Bronchial epithelial cell (primary cell): ENCODE data around the gene SDR39U1. TPM values are rescaled to one million over a fixed set of nuclear protein-coding genes. Genes with fewer than 3 reads are reported as not detected.

Experiments used
- DNase-seq: peaks from one replicate; pipeline ENCODE4 v3.0.0-alpha.2; 2010; ENCODE audit warnings: low read depth
- FAIRE-seq: peaks from 2 replicates; lab custom pipeline; 2011; peaks lifted over from hg19 to GRCh38; lab: Jason Lieb, UNC
- H3K27me3 ChIP-seq: 2 replicates; pipeline ENCODE4 v1.5.1; 2011; ENCODE audit warnings: low read length; ENCODE audit not compliant: control insufficient read depth, insufficient read depth
- H3K36me3 ChIP-seq: 2 replicates; pipeline ENCODE4 v1.5.1; 2011; ENCODE audit warnings: low read length; ENCODE audit not compliant: control insufficient read depth, insufficient read depth
- H3K4me3 ChIP-seq: 2 replicates; pipeline ENCODE4 v1.5.1; 2011; ENCODE audit warnings: mild to moderate bottlenecking, low read depth, low read length, control low read depth
- total RNA-seq: library from RNA; depleted of rRNA; stranded (reverse); fragments of >200 nt; gene quantifications from 2 replicates; pipeline ENCODE4 v1.2.1, GENCODE V29; 2014
- TF ChIP-seq, protein P1 (sequence below): IDR thresholded peaks from 2 replicates; pipeline ENCODE4 v1.5.1; 2011; ENCODE audit warnings: mild to moderate bottlenecking, moderate library complexity, low read length, control low read depth, inconsistent platforms; ENCODE audit not compliant: insufficient read depth, severe bottlenecking

Gene SDR39U1
- total RNA-seq, 1 donor from 2014 or later = 8.2 TPM

DNA sequence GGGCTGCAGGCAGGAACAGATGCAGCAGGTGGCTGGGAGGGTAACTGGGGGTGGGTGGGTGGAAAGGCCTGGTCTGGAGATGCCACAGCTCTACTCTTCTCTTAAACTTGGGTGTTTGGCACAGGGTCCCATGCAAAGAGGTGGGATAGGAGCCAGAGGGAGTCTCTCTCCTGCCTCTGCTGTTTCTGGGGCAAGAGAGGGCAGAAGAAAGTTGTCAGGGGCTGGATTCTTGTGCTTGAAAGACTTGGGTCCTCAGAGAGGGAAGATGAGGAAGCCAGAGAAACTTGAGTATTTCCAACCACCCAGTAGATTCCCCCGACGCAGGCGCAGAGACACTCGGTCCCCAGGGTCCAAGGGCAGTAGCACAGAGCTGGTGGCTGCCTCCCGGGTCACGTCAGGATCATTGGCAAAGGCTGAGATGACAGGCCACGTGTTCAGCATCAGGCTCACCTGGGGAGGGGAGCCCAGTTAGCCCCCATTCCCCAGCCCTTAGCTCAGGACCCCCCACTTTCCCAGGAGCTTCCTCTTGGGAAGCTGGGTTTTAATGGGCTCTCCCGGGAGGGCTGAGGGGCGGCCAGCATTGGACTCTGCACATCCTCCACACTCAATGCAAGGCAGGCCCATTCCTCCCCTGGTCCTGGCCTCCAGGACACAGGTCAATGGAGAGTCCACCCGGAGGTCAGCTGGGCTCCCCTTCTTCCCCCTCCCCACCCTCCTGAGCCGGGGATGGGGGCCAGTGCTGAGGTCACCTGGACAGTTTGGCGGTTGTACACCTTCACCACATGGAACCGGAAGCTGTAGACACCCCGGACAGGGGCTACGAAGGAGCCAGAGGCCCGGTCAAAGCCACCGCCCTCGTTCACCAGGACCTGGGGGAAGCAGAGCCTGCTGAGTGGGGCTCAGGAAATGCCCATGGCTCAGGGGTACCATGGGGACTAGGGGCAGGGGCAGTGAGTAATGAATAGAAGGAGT is 14.8 kb downstream of the SDR39U1 start:
- H3K27me3 ChIP-seq = no peaks in the 10 kb centered on the region
- H3K4me3 ChIP-seq = no peak overlapping the region
- TF ChIP-seq, protein P1, sequence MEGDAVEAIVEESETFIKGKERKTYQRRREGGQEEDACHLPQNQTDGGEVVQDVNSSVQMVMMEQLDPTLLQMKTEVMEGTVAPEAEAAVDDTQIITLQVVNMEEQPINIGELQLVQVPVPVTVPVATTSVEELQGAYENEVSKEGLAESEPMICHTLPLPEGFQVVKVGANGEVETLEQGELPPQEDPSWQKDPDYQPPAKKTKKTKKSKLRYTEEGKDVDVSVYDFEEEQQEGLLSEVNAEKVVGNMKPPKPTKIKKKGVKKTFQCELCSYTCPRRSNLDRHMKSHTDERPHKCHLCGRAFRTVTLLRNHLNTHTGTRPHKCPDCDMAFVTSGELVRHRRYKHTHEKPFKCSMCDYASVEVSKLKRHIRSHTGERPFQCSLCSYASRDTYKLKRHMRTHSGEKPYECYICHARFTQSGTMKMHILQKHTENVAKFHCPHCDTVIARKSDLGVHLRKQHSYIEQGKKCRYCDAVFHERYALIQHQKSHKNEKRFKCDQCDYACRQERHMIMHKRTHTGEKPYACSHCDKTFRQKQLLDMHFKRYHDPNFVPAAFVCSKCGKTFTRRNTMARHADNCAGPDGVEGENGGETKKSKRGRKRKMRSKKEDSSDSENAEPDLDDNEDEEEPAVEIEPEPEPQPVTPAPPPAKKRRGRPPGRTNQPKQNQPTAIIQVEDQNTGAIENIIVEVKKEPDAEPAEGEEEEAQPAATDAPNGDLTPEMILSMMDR = no peak
- DNase-seq (no peak), FAIRE-seq (no peak)
- H3K36me3 ChIP-seq = peaks cover 13% of the 10 kb centered on the region

DNA sequence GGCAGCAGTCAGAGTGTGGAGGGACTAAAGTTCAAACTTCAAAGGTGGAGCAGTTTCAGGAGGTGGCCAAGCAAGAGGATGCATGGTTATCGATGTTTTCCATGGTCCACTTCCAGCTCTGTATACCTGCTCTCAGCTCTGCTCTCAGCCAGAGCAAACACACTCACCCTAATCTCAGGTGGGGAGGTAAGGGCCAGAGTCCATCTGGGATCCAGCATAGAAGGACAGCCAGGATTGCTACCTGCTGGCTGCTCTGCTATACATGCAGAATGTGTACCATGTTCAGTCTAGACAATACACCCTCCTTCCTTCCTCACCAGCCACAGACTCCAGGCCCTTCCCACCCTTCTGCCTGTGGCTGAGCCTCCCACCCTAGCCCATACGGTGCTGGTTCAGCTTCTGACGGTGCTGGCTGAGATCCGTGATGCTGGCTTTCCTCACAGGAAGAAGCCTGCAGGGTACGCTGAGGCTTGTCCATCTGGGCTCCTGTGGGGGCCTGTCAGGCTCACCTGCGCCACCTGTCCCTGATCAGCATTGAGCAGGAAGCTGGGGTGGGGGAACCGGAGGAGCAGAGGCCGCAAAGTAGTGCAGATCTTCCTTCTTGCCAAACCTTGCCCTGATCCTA is 15.6 kb downstream of the SDR39U1 start:
- no peak overlapping the region for H3K4me3 ChIP-seq
- DNase-seq = peak; percentile 64

GRCh38 chr14:24426150-24426911 is 16.2 kb downstream of the SDR39U1 start:
- H3K4me3 ChIP-seq = no peak overlapping the region
- no peaks in the 10 kb centered on the region for H3K27me3 ChIP-seq
- peaks cover under 1% of the 10 kb centered on the region for H3K36me3 ChIP-seq
- TF ChIP-seq, protein P1 = no peak
- FAIRE-seq = no peak
- peak; percentile 70 for DNase-seq

More for the DNA sequence above, 15.6 kb downstream of the SDR39U1 start:
- FAIRE-seq = no peak
- H3K27me3 ChIP-seq = no peaks in the 10 kb centered on the region
- TF ChIP-seq, protein P1 = peak; percentile 14
- H3K36me3 ChIP-seq = peaks cover 5% of the 10 kb centered on the region

GRCh38 chr14:24425704-24426103 is 16.9 kb downstream of the SDR39U1 start:
- no peak for FAIRE-seq
- TF ChIP-seq, protein P1 = no peak

DNA sequence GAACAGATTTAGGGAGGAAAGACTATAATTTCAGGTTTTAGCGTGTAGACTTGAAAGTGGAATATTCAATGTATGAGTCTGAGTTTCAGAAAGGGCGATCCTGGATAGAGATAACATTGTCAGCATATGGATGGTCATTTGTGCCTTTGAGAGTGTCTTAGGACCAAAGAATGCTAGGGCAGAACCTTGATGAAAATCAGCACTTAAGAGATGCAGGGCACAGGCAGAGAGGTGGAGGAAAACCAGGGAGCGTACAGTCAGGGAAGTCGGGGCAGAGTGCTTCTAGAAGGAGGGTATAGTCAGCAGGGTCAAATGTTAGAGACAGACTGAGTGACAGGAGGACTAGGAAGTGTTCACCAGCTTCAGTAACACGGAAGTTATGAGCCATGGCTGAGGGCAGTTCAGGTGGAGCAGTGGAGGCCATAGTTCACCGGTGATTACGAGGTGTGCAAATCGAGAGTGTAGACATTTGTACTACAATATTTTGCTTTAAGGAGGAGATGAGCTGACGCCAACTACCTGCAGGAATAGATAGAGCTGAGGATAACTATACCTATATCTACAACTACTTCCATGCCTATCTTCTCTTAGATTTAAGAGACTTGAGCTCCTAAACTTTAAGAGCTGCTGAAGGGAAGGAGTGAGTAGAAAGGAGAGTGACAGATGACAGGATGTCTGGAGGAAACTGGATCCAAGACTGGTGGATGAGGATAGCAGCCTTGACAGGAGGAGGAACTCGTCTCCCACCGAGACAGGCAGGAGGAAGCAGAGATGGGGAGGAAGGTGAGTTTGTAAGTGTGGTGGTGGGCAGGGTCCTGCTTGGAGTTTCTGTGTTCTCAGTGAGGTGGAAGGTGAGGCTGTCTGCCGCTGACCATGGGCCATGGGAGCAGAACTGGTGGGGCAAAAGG is 19.6 kb downstream of the SDR39U1 start:
- FAIRE-seq = peak; percentile 40
- TF ChIP-seq, protein P1 = no peak
- Histone ChIP-seq H3K27me3 (no peaks in the 10 kb centered on the region), H3K4me3 (no peak overlapping the region), H3K36me3 (no peaks in the 10 kb centered on the region)
- no peak for DNase-seq

More at GRCh38 chr14:24425704-24426103, 16.9 kb downstream of the SDR39U1 start:
- Histone ChIP-seq H3K36me3 (no peaks in the 10 kb centered on the region), H3K27me3 (no peaks in the 10 kb centered on the region), H3K4me3 (no peak overlapping the region)
- DNase-seq = peak; percentile 92
